ENCODE results near the gene TNFAIP8. TPM values are rescaled to one million over a fixed set of nuclear protein-coding genes. Genes with fewer than 3 reads are reported as not detected.

Gene TNFAIP8
- total RNA-seq, 3 donors from 2014 or later, result 275 to 314 (median 282) TPM

DNA sequence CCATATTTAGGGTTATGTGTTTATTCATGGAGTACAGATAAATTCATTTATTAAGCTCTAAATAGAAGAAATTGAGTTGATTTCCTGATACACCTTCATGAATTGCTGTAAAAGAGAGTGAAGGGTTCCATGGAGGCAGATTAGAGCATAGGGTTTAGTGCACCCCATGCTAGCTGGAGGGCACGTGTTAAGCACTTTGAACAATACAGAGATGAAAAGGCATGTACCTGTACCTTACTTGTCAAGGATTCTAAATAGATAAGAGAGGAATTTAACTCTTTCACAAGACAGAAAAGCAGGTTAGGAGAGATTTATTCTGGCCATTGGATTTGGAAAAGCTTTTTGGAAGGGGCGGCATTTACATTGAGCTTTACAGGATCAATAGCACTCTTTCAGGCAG lies 23.3 kb downstream of the TNFAIP8 start:
- no peaks in the 10 kb centered on the region for H3K27me3 Mint-ChIP-seq (ENCODE audit: low read depth)
- peaks cover 77% of the 10 kb centered on the region for H3K4me1 Mint-ChIP-seq (ENCODE audit: low read depth)
- H3K9me3 Mint-ChIP-seq, result no peaks in the 10 kb centered on the region
- ATAC-seq (no peak), DNase-seq (no peak)
- peak overlapping the region; percentile 45 for H3K4me3 Mint-ChIP-seq
- peaks cover 55% of the 10 kb centered on the region for H3K36me3 Mint-ChIP-seq (ENCODE audit: insufficient read depth)

- Mint-ChIP-seq H3K4me1 (ENCODE audit: low read depth) (peaks cover 78% of the 10 kb centered on the region), H3K36me3 (ENCODE audit: insufficient read depth) (peaks cover 57% of the 10 kb centered on the region), H3K4me3 (no peak overlapping the region), H3K9me3 (no peaks in the 10 kb centered on the region), H3K27me3 (ENCODE audit: low read depth) (no peaks in the 10 kb centered on the region)
- DNase-seq, result no peak
- ATAC-seq, result peak in 1 of 2 donors; percentile 19
Observed at GRCh38 chr5:119379942-119380547, 24.2 kb downstream of the TNFAIP8 start.

DNA sequence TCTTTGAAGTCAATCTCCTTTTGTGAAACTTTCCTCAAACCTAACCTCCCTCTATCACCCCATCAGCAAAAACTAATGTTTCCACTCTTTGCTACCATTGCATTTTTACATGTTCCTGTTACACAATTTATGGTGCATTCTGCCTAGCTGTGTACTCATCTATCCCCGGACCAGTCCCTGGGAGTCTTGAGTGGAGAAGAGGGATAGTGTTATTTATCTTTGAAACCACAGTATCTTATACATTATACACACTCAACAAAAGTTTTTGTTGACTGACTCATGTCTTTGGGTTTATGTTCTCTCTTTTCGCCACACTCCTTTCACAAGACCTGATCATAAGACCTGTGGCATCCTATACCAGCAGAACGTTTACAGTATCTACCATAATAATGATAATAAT lies 26.4 kb downstream of the TNFAIP8 start:
- peak overlapping the region; percentile 44 for H3K4me3 Mint-ChIP-seq
- no peaks in the 10 kb centered on the region for H3K27me3 Mint-ChIP-seq (ENCODE audit: low read depth)
- no peaks in the 10 kb centered on the region for H3K9me3 Mint-ChIP-seq
- peaks cover 55% of the 10 kb centered on the region for H3K36me3 Mint-ChIP-seq (ENCODE audit: insufficient read depth)
- peaks cover 87% of the 10 kb centered on the region for H3K4me1 Mint-ChIP-seq (ENCODE audit: low read depth)
- ATAC-seq (peak; percentile 15 to 20), DNase-seq (no peak)

GRCh38 chr5:119383008-119383407 lies 27.2 kb downstream of the TNFAIP8 start:
- no peaks in the 10 kb centered on the region for H3K27me3 Mint-ChIP-seq (ENCODE audit: low read depth)
- DNase-seq (no peak), ATAC-seq (no peak)
- H3K9me3 Mint-ChIP-seq, result no peaks in the 10 kb centered on the region
- peaks cover 54% of the 10 kb centered on the region for H3K36me3 Mint-ChIP-seq (ENCODE audit: insufficient read depth)
- peaks cover 89% of the 10 kb centered on the region for H3K4me1 Mint-ChIP-seq (ENCODE audit: low read depth)
- no peak overlapping the region for H3K4me3 Mint-ChIP-seq

- Mint-ChIP-seq H3K4me1 (ENCODE audit: low read depth) (peaks cover 89% of the 10 kb centered on the region), H3K27me3 (ENCODE audit: low read depth) (no peaks in the 10 kb centered on the region), H3K4me3 (peak overlapping the region; percentile 27), H3K36me3 (ENCODE audit: insufficient read depth) (peaks cover 58% of the 10 kb centered on the region), H3K9me3 (no peaks in the 10 kb centered on the region)
- peak in 1 of 2 donors; percentile 7 for ATAC-seq
- DNase-seq, result no peak
Observed at GRCh38 chr5:119385136-119385535, 29.3 kb downstream of the TNFAIP8 start.

DNA sequence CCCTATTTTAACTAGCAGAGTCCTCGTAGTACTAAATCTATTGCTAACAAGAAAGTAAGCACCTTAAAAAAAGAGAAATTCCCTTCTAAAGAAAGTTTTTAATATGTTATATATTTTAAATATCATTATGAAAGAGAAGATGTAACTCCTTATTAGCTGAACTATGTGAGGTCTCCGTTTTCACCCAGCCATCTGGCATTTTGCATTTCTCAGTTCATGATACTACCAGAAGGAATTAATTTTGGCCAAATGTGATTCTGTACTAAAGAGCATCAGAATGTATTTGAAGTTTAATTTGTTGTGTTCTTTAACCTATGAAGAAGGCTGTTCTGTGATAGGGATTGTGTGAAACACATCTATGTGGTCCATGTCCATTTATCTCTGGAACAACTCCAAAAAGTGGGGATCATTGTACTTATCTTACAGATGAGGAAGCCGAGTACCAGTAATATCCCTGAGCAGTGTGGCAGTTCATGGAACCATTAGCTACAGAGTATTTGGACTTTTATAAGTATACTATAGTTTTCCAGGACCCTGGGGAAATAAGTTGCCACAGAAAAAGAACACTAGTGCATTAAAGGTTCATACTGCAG lies 29.8 kb downstream of the TNFAIP8 start:
- Mint-ChIP-seq H3K9me3 (no peaks in the 10 kb centered on the region), H3K27me3 (ENCODE audit: low read depth) (no peaks in the 10 kb centered on the region), H3K4me3 (peak overlapping the region; percentile 27), H3K36me3 (ENCODE audit: insufficient read depth) (peaks cover 58% of the 10 kb centered on the region), H3K4me1 (ENCODE audit: low read depth) (peaks cover 90% of the 10 kb centered on the region)
- no peak for DNase-seq
- no peak for ATAC-seq

- peaks cover 59% of the 10 kb centered on the region for H3K36me3 Mint-ChIP-seq (ENCODE audit: insufficient read depth)
- H3K27me3 Mint-ChIP-seq (ENCODE audit: low read depth), result no peaks in the 10 kb centered on the region
- H3K4me3 Mint-ChIP-seq, result peak overlapping the region; percentile 44
- DNase-seq, result no peak
- ATAC-seq, result no peak
- peaks cover 94% of the 10 kb centered on the region for H3K4me1 Mint-ChIP-seq (ENCODE audit: low read depth)
- no peaks in the 10 kb centered on the region for H3K9me3 Mint-ChIP-seq
Observed at GRCh38 chr5:119386596-119387344, 31.0 kb downstream of the TNFAIP8 start.

- peaks cover 94% of the 10 kb centered on the region for H3K4me1 Mint-ChIP-seq (ENCODE audit: low read depth)
- H3K27me3 Mint-ChIP-seq (ENCODE audit: low read depth), result no peaks in the 10 kb centered on the region
- no peak for ATAC-seq
- DNase-seq, result no peak
- H3K9me3 Mint-ChIP-seq, result no peaks in the 10 kb centered on the region
- peak overlapping the region; percentile 42 for H3K4me3 Mint-ChIP-seq
- peaks cover 64% of the 10 kb centered on the region for H3K36me3 Mint-ChIP-seq (ENCODE audit: insufficient read depth)
Observed at GRCh38 chr5:119387945-119388618, 32.3 kb downstream of the TNFAIP8 start.

- Mint-ChIP-seq H3K27me3 (ENCODE audit: low read depth) (no peaks in the 10 kb centered on the region), H3K36me3 (ENCODE audit: insufficient read depth) (peaks cover 67% of the 10 kb centered on the region), H3K9me3 (no peaks in the 10 kb centered on the region), H3K4me1 (ENCODE audit: low read depth) (peaks cover 94% of the 10 kb centered on the region), H3K4me3 (no peak overlapping the region)
- ATAC-seq, result no peak
- DNase-seq, result no peak
Observed at GRCh38 chr5:119388619-119389190, 32.9 kb downstream of the TNFAIP8 start.

DNA sequence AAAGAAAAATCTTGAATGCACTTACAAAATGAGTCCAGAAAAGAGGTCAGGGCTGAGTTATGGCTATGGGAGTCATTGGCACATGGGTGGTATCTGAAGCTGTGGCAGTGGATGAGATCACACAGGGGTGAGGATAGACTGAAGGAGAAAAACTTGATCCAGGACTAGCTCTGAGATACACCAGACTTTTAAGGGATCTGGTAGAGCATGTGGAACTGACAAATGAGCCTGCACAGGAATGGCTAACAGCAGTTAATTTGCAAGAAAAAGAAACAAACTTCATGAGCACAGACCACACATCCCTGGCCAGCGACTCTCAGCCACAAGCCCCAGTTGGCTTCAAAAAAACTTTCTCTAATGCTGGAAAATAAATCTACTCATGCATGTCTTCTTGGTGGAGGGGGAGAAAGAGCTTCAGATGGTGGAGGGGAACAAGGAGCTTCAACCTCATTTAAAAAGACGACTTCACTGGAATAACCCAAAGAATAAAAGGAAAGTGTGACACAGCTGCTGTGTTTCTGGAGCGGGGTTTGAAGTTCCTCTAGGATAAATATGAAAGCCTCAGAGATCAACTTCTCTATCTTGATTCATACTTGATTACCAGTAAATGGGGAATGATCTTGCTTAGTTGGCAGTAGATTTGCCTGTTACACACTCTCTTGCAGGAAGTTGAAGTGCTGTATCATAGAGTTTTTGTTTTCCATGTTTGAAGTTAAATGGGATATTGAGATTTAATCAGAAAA lies 33.6 kb downstream of the TNFAIP8 start:
- DNase-seq (no peak), ATAC-seq (peak; percentile 13 to 19)
- H3K4me1 Mint-ChIP-seq (ENCODE audit: low read depth), result peaks cover 91% of the 10 kb centered on the region
- H3K27me3 Mint-ChIP-seq (ENCODE audit: low read depth), result no peaks in the 10 kb centered on the region
- H3K9me3 Mint-ChIP-seq, result no peaks in the 10 kb centered on the region
- peak overlapping the region; percentile 12 for H3K4me3 Mint-ChIP-seq
- H3K36me3 Mint-ChIP-seq (ENCODE audit: insufficient read depth), result peaks cover 67% of the 10 kb centered on the region

- H3K36me3 Mint-ChIP-seq (ENCODE audit: insufficient read depth), result peaks cover 68% of the 10 kb centered on the region
- peaks cover 91% of the 10 kb centered on the region for H3K4me1 Mint-ChIP-seq (ENCODE audit: low read depth)
- H3K27me3 Mint-ChIP-seq (ENCODE audit: low read depth), result no peaks in the 10 kb centered on the region
- DNase-seq (no peak), ATAC-seq (no peak)
- no peak overlapping the region for H3K4me3 Mint-ChIP-seq
- H3K9me3 Mint-ChIP-seq, result no peaks in the 10 kb centered on the region
Observed at GRCh38 chr5:119390404-119390803, 34.6 kb downstream of the TNFAIP8 start.

DNA sequence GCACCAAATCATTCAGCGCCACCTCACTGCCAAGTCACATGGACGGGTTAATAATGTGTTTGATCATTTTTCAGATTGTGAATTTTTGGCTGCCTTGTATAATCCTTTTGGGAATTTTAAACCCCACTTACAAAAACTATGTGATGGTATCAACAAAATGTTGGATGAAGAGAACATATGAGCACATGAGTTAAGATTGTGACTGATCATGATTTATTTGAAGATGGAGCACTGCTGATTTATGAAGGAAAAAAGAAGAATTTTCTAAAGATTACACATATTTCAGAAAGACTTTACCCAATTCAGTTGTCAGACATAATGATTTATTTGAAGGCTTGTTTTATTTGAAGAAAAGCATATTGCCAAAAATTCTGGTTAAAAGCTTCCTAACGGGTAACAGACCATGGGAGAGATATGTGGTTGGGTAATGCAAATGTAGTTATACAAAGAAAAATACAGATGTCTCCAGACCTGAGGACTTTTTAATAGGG lies 37.4 kb downstream of the TNFAIP8 start:
- H3K9me3 Mint-ChIP-seq, result no peaks in the 10 kb centered on the region
- peaks cover 91% of the 10 kb centered on the region for H3K4me1 Mint-ChIP-seq (ENCODE audit: low read depth)
- H3K36me3 Mint-ChIP-seq (ENCODE audit: insufficient read depth), result peaks cover 67% of the 10 kb centered on the region
- H3K27me3 Mint-ChIP-seq (ENCODE audit: low read depth), result no peaks in the 10 kb centered on the region
- ATAC-seq (no peak), DNase-seq (no peak)
- H3K4me3 Mint-ChIP-seq, result peak overlapping the region; percentile 5

- Mint-ChIP-seq H3K27me3 (ENCODE audit: low read depth) (no peaks in the 10 kb centered on the region), H3K4me3 (peak overlapping the region; percentile 9), H3K4me1 (ENCODE audit: low read depth) (peaks cover 92% of the 10 kb centered on the region), H3K36me3 (ENCODE audit: insufficient read depth) (peaks cover 65% of the 10 kb centered on the region), H3K9me3 (no peaks in the 10 kb centered on the region)
- DNase-seq, result no peak
- peak in 1 of 2 donors; percentile 6 for ATAC-seq
Observed at GRCh38 chr5:119393746-119394145, 37.9 kb downstream of the TNFAIP8 start.

All from activated T-cell treated with anti-CD3 and anti-CD28 coated beads, Interleukin-2, amount 50 U/mL, for 4 hours (primary cell).